NCI-H2107 treated with DMSO at 0.1 percent for 48 hours (cell line): ENCODE results near the gene SLC9A7.
A peak's percentile ranks its signal among the peaks of the same experiment; 100 is the strongest.
"Not testable (repeated sequence)": the region's sequence is repeated elsewhere in the genome, so short reads cannot be mapped to it uniquely, and the experiment has no call there.

ENCODE experiments used
- DNase-seq: peaks from one replicate; lab custom pipeline; 2025; ENCODE audit not compliant: unreplicated experiment; lab: John Stamatoyannopoulos, UW

The SLC9A7 gene

DNA sequence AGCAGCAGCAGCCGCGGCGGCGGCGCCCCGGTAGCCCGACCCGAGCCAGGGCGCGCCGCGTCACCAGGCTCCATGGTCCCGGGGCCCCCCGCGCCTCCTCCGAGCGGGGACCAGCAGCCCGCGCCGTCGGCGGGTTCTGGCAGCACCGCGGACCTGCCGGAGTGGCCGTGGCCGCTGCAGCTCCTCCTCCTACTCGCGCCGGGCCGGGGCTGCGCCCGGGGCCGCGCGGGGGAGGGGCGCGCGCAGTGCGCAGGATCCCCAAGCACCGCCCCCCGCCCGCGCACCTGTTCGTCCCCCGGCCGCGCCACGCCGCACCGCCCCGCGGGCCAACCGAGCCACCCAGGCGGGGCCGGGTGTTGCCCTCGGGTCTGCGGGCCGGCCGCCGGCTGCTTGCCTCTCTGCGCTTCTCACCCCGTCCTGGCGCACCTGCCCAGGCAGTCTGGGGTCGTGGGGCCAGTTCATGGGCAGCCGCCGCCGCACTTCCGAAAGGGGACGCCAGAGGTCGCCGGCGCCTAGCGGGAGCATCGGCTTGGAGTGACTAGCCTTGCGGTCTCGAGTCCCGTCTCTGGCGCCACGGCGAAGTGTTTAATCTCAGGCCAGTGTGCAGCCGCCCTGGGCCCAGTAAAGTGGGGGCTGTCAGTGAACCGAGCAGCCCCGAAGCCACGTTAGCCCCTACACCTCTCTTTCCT lies at the start of gene SLC9A7:
Gene SLC9A7, minus strand, starts transcription at position 163 of the 689 bp plus-strand sequence. Its CDS starts 89 bp downstream, at position 74.
- DNase-seq = peak; percentile 42

GRCh38 chrX:46805270-46805669 lies 46.4 kb upstream of the SLC9A7 start:
- no peak for DNase-seq

GRCh38 chrX:46803140-46803539 lies 44.2 kb upstream of the SLC9A7 start:
- no peak for DNase-seq

DNA sequence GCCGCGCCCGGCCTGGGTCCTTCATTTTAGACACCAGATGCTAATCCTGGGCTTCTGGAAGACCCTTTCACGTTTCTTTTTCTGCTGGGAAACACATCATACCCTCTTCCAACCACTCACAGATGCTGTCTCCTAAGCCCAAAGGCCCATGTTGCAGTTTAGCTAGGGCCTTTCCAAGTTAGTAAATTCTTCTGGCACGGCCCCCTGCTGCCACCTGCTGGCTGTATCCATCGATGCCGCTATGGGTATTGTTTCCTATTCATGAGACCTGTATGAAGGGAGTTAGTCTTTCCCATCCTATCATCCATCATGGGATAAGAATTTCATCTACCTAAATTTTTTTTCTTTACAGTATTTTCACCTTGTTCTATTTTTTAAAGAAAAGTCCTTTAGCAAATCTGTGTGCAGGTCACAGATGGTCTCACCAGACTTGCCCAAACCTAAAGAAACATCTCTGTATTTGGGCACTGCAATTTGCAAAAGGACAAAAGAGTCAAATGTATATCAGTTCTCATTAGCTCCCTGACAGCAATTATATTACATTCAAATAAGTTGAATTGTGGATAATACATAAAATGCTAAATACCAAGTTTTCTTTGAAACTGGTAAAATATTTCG lies 37.8 kb upstream of the SLC9A7 start:
- DNase-seq = peak; percentile 64

GRCh38 chrX:46793386-46794143 lies 34.6 kb upstream of the SLC9A7 start:
- no peak for DNase-seq

GRCh38 chrX:46792810-46793188 lies 33.9 kb upstream of the SLC9A7 start:
- no peak for DNase-seq

DNA sequence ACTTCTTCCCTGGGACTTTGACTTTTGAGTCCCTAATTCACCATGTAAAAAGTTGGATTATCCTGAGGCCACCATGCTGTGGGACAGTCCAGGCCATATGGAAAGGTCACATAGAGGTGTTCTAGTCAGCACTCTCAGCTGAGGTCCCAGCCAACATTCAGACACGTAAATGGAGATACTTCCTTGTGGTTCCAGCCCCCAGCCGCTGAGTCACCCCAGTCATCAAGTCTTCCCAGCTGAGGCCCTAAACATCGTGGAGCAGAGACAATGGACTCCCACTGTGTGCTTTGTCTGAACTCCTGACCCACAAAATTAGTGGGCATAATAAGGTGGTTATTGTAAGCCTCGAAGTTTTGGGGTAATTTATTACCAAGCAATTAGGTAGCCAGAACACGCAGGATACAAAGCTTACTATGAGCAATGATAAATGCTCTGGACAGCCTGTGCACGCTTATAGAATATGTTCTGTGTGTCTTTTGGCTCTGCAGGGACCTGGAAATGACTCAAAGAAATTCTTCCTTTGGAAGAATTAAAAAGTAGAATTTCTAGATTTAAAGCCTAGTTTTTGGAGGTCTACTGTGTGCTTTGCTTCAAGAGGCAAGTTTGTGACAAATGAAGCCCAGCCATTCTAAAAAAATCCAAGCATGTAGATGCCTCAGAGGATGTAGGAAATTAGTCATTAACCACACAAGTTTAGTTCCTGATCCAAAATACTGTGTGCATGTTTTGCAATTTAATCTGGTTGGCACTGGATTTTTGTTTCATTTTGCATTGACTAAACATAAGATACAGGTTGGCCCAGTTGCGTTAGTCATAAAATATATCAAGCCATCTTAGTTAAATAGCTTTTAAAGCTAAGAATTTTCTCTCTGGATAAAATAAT lies 33.2 kb upstream of the SLC9A7 start:
- DNase-seq = no peak

- no peak for DNase-seq
Measured at GRCh38 chrX:46788902-46789301, 30.0 kb upstream of the SLC9A7 start.

- DNase-seq = not testable (repeated sequence)
Measured at GRCh38 chrX:46784437-46784836, 25.5 kb upstream of the SLC9A7 start.

GRCh38 chrX:46782034-46782433 lies 23.1 kb upstream of the SLC9A7 start:
- no peak for DNase-seq

- DNase-seq = no peak
Measured at GRCh38 chrX:46777971-46778810, 19.3 kb upstream of the SLC9A7 start.

- DNase-seq = no peak
Measured at GRCh38 chrX:46770817-46771163, 11.9 kb upstream of the SLC9A7 start.

- no peak for DNase-seq
Measured at GRCh38 chrX:46770000-46770816, 11.3 kb upstream of the SLC9A7 start.

- no peak for DNase-seq
Measured at GRCh38 chrX:46762963-46763362, 4.0 kb upstream of the SLC9A7 start.

DNA sequence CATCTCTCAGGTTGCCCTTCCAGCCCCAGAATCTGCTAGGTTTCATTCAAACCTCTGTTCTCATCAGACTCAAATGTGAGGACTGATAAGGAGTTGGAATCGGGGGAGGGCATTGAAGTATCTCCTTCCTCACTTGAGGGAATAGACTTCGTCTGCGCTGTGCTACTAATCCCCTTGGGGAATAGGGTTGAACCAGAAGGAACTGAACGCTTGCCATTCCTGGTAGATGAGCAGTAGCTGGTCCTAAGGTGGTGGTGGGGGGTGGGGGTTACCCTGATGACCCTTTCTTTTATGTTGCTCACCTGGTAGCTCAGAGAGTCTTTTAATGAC lies 692 bp upstream of the SLC9A7 start:
- no peak for DNase-seq

- DNase-seq = no peak
Measured at GRCh38 chrX:46758163-46758955, 559 bp downstream of the SLC9A7 start.

DNA sequence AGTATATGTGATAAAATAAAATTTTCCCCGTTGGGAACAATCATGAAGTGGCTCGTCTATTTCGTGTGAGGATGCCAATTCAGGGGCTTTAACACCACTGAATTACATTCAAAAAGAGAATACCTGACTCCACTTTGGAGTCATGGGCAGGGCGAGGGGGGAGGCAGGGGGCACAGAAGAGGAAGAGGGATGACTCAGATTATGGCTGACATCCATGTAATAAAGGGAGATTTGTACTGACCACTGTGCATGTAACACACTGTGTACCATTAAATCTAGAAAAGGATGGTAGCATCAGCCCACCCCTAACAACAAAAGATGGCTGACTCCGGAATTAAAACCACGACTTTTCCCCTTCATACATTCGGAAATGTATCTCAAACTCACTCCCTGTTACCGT lies 1.3 kb downstream of the SLC9A7 start:
- no peak for DNase-seq

DNA sequence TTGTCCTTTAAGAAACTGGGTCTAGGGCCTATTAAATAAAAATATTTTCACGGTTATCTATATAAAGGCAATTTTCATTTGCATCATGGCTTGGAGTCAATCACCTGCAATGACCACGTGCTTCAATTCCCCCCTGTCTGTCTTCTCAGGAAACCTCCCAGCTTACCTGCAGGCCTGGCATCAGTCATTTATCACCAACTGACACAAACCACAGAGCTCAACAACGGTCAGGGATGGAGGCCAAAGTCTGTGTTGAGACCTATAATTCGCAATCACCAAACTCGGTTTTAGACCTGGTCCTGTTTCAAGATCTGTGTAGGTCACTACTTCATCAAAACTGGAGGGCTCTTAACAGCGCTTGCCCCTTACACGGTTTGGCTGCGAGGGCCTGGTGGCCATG lies 1.9 kb downstream of the SLC9A7 start:
- peak; percentile 30 for DNase-seq

DNA sequence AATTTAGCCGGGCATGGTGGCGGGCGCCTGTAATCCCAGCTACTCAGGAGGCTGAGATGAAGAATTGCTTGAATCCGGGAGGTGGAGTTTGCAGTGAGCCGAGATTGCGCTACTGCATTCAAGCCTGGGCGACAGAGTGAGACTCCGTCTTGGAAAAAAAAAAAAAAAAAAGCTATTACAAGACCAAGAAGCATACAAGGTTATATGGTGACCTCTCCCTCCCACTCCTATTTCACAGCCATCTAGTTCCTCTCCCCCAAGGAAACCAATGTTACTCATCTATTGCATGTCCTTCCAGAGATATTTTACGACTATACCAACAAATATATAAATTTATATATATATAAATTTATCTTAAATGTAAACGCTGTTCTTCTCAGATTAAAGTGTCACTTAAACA lies 3.2 kb downstream of the SLC9A7 start:
- DNase-seq = no peak
